GM12878 (cell line): ENCODE measurements around the gene TNNC2. TPM values are rescaled to one million over a fixed set of nuclear protein-coding genes. Genes with fewer than 3 reads are reported as not detected.

ENCODE experiments used
- CHD1 ChIP-seq: IDR thresholded peaks from 2 replicates; pipeline ENCODE4 v1.6.1; 2012; ENCODE audit warnings: low read depth, low read length, improper control_type of control experiment
- EGR1 ChIP-seq, 2 experiments: IDR thresholded peaks; 1 replicate in 1 of 2; 2 replicates in 1 of 2; pipeline ENCODE4 v1.6.1; 2011 to 2012; ENCODE audit warnings: low read depth in 2 of 2, low read length in 2 of 2, borderline replicate concordance in 1 of 2, mild to moderate bottlenecking in 1 of 2, moderate library complexity in 1 of 2
- MXI1 ChIP-seq: fragments of 150-350 bp; IDR thresholded peaks from 2 replicates; pipeline ENCODE4 v1.6.1; 2011; ENCODE audit warnings: low read depth, mild to moderate bottlenecking, inconsistent platforms, low read length, improper control_type of control experiment
- polyA plus RNA-seq, 11 experiments: library from polyadenylated mRNA; depleted of rRNA in 4 of 11; unstranded in 6 of 11; stranded (reverse) in 5 of 11; fragments of >200 nt; fragmentation: Nextera tagmentation in 4 of 11; fragmentation: Illumina TruSeq in 1 of 11; extraction: Ambion mirVana in 4 of 11; extraction: Trizol in 1 of 11; gene quantifications; 1 replicate in 1 of 11; 2 replicates in 10 of 11; pipeline versions ENCODE4 v1.2.1 to v1.2.3, GENCODE V29; 2011 to 2016; ENCODE audit warnings: inconsistent platforms in 2 of 11, missing spikeins in 2 of 11, low read depth in 1 of 11
- total RNA-seq, 4 experiments: library from RNA; depleted of rRNA in 3 of 4; stranded (reverse); fragments of >200 nt in 3 of 4; fragmentation: Illumina TruSeq in 1 of 4; extraction: Trizol in 1 of 4; gene quantifications; 2 replicates each; pipeline versions ENCODE4 v1.2.1 to v1.2.3, GENCODE V29; 2013 to 2021
- TF ChIP-seq, protein P1 (sequence below): IDR thresholded peaks from 2 replicates; pipeline ENCODE4 v1.6.1; 2011; ENCODE audit warnings: low read depth, mild to moderate bottlenecking, low read length, moderate library complexity, borderline replicate concordance; ENCODE audit errors: extremely low read depth
- TF ChIP-seq, protein P2 (sequence below): fragments of 450-650 bp; IDR thresholded peaks from 2 replicates; pipeline ENCODE4 v1.6.1; 2016; ENCODE audit warnings: mild to moderate bottlenecking
- TF ChIP-seq, protein P3 (sequence below): fragments of 450-650 bp; formaldehyde crosslinking; IDR thresholded peaks from 2 replicates; pipeline ENCODE4 v1.5.0; 2022; ENCODE audit warnings: mild to moderate bottlenecking, missing genetic modification characterization

TNNC2 gene
- total and polyA plus RNA-seq, 10 of the 15 experiments (the other 5 are each of a cell fraction or from before 2014, with no cell fraction given), result 0.37 TPM; not detected in 9

DNA sequence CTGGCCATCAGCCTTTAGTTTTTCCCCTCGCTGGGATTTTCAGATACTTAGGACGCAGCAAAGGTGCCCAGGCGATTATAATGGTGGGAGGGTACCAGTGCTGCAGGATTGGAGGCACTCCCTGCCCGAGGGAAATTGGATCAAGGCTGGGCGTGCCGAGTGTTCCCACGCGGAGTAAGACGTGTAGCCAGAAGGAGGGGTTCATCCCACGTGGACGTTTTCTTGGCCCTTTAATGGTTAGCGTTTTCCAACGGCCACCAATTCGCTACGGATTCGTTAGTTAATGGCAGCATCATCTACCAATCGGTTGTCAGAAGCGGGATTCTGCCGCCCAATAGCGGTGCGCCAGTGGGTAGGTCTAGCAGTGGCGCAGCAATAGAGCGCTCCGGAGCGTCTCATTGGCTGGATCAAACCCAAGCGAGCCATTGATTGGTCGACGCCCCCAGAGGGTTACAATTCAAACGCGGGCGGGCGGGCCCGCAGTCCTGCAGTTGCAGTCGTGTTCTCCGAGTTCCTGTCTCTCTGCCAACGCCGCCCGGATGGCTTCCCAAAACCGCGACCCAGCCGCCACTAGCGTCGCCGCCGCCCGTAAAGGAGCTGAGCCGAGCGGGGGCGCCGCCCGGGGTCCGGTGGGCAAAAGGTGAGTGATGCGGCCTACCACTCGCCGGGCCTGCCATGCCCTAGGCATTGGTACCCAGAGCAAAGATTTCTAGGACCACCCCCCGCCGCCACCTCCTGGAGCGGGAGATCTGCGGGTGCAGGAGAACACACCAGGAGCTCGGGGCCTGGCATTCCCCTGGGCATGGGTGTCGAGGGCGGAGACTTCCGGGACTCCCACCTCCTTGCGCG is 14.7 kb downstream of the TNNC2 start, which contains the start of gene UBE2C (continued):
- TF ChIP-seq CHD1 (no peak; the same call in 1 of the 2 replicates), EGR1 (IDR thresholded peaks at IDR 0.05; ENCODE audit: borderline replicate concordance in 1 of 2, low read depth in 2 of 2, low read length in 2 of 2) (no peak), MXI1 (peak; percentile 96)
- TF ChIP-seq, protein P1, sequence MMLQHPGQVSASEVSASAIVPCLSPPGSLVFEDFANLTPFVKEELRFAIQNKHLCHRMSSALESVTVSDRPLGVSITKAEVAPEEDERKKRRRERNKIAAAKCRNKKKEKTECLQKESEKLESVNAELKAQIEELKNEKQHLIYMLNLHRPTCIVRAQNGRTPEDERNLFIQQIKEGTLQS, result no peak
- TF ChIP-seq, protein P2, sequence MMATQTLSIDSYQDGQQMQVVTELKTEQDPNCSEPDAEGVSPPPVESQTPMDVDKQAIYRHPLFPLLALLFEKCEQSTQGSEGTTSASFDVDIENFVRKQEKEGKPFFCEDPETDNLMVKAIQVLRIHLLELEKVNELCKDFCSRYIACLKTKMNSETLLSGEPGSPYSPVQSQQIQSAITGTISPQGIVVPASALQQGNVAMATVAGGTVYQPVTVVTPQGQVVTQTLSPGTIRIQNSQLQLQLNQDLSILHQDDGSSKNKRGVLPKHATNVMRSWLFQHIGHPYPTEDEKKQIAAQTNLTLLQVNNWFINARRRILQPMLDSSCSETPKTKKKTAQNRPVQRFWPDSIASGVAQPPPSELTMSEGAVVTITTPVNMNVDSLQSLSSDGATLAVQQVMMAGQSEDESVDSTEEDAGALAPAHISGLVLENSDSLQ, result peak; percentile 99
- TF ChIP-seq, protein P3, sequence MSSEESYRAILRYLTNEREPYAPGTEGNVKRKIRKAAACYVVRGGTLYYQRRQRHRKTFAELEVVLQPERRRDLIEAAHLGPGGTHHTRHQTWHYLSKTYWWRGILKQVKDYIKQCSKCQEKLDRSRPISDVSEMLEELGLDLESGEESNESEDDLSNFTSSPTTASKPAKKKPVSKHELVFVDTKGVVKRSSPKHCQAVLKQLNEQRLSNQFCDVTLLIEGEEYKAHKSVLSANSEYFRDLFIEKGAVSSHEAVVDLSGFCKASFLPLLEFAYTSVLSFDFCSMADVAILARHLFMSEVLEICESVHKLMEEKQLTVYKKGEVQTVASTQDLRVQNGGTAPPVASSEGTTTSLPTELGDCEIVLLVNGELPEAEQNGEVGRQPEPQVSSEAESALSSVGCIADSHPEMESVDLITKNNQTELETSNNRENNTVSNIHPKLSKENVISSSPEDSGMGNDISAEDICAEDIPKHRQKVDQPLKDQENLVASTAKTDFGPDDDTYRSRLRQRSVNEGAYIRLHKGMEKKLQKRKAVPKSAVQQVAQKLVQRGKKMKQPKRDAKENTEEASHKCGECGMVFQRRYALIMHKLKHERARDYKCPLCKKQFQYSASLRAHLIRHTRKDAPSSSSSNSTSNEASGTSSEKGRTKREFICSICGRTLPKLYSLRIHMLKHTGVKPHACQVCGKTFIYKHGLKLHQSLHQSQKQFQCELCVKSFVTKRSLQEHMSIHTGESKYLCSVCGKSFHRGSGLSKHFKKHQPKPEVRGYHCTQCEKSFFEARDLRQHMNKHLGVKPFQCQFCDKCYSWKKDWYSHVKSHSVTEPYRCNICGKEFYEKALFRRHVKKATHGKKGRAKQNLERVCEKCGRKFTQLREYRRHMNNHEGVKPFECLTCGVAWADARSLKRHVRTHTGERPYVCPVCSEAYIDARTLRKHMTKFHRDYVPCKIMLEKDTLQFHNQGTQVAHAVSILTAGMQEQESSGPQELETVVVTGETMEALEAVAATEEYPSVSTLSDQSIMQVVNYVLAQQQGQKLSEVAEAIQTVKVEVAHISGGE (CRISPR knock-in tag), result no peak
